Skin epidermis (tissue), 12 donors: ENCODE results near the gene GCNT2.
"Not testable (repeated sequence)": the region's sequence is repeated elsewhere in the genome, so short reads cannot be mapped to it uniquely, and the experiment has no call there.

Experiments used
- H3K27ac ChIP-seq, 21 experiments: fragments of 200-600 bp; sonication (generic) in 11 of 21; one replicate each; pipeline ENCODE4 v1.5.0; 2020; ENCODE audit warnings: mild to moderate bottlenecking in 3 of 21, inconsistent platforms in 2 of 21, moderate library complexity in 2 of 21
- H3K4me3 ChIP-seq, 7 experiments: fragments of 200-600 bp; sonication (generic) in 2 of 7; one replicate each; pipeline ENCODE4 v1.5.0; 2020; ENCODE audit warnings: inconsistent platforms in 2 of 7, mild to moderate bottlenecking in 2 of 7, moderate library complexity in 1 of 7

The GCNT2 gene

DNA sequence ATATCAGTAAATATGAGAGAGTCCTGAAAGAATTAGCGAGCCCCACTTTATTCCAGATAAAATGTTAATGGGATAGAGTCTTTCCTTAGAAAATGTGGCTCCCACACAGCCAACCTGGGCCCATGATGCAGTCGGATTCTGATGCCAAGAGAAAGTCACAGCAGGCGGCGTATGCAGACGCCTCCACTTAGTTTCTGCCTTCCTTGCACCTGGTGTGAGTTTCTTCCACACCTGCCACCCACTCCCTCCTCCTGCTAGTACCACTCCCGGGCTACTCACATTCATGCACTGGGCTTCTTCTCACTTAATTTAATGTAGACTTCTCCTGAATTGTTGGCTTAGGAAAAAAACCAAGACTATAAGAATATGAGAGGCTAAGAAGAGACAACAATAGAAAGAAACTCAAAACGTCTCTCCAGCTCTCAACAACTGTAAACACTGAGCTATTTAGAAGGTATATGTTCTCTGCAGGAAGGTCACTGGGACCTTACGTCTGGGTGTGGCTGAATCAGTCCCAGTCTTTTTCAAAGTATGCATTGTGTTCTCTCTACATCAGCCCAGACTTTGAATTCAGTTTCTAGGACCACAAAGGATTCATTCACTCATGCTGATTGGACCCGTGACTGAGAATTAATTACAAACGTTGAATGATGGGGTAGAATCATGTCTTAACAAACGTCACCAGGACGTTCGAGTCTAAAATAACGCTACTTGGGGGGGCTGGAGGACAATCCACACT lies 70.4 kb downstream of the GCNT2 start:
- peak overlapping the region in 1 of 21 experiments; percentile 14 for H3K27ac ChIP-seq
- no peak overlapping the region for H3K4me3 ChIP-seq

DNA sequence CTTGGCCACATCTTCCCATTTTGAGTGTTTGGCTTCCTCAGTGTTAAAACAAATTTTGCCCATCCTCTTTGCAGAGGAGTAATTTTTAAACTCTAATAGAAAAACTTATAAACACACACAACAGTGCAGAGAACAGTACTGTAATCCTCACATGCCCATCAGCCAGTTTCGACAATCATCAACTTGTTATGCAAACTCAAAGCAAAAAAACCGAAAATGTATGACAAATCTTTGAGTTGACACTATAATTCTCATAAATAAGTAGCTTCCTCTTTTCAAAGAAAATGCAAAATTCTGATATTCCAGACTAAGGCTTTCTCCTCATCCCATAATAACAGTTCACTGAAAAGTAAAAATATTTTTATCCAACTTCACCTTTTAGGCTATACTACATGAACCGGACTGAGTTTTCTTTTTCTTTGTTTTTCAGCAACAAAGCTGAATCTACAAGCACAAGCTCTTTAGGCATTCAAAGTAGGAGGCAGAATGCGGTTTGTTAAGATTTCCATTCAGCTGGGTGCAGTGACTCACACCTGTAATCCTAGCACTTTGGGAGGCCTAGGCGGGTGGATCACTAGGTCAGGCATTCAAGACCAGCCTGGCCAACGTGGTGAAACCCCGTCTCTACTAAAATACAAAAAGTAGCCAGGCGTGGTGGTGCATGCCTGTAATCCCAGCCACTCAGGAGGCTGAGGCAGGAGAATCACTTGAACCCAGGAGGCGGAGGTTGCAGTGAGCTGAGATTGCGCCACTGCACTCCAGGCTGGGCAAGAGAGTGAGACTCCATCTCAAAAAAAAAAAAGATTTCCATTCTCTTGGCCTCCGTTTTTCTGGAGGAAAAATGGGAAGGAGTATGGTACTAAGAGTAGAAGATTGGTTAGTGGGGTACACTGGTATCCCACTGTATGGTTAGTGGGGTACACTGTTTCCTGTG lies 74.8 kb downstream of the GCNT2 start:
- Histone ChIP-seq H3K27ac (peak overlapping the region in 1 of 21 experiments; percentile 10), H3K4me3 (no peak overlapping the region)

DNA sequence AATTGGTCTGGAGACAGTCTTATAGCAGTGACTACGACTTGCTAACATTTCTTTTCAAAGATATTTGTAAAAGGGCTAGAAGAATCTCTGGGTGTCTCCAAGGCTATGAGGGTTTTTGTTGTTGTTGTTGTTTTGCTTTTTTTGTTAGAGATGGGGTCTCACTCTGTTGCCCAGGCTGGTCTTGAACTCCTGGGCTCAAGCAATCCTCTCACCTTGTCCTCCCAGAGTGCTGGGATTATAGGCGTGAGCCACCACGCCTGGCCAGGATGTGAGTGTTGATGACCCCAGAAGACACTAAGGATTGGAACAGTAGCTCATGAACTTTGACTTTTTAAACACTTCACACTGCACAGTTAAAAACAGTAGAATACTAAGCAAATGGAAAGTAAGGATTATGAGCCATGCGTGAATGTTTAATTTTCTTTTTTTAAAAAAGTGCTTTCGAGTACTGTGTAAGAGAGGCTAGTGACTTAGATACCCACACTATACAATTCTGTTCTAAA lies 76.4 kb downstream of the GCNT2 start:
- H3K27ac ChIP-seq, result peak overlapping the region in 1 of 21 experiments; percentile 41
- H3K4me3 ChIP-seq, result no peak overlapping the region

DNA sequence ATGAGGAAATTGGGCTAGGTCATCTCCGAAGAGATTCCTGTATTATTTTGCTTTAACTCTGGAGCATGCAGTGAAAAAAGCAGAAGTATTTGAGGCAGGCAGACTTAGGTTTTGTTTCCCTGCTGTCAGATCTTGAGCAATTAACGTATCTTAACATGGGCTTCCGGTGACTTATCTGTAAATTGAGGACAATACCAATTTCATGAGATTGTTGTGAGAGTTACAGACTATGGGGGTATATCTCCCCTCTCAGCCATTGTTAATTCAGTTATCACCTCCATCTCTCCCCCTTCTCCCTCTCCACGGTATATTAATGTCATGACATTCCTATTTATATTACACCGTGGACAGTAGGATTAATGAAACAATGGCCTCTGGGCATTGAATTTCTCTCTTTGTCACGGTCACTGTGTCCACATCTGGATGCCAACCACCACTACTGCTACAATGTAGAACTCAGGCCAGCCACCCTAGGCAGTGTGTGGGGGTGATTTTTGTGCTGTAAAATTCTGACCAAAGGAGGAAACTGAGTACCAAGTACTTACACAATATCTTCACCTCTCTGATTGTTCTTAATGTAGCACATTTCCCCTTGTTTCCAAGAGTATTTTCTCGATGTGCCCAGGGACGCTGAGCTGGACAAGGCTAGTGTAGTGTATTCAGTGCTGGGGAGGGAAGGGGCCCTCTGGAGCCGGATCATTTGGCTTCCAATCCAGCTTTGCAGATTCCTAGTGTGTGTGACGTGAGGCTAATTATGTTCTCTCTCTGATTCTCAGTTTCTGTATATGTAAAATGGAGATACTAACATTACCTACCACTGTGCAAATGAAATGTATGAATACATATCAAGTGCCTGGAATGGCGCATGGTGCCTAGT lies 77.2 kb downstream of the GCNT2 start:
- H3K4me3 ChIP-seq, result no peak overlapping the region
- peak overlapping the region in 1 of 21 experiments; percentile 41 for H3K27ac ChIP-seq

DNA sequence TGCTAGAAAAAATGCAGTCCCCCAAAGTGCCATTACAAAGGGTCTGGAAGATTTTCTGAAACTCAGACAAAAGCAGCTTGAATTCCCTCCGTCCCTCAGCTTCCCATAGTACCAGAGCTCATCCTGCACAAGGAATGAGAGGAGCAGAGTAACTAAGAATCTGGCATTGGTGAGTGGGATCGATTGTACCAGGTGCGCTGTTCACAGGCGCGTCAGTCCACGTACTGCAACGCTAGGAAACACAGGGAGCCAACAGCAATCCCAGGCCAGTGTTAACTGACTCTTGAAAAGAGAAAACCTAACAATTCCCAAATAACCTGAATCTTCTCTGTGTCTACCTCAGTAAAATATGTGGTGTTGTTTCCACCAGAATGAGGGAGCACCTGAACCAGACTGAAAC lies 77.9 kb downstream of the GCNT2 start:
- no peak overlapping the region for H3K4me3 ChIP-seq
- no peak overlapping the region for H3K27ac ChIP-seq

DNA sequence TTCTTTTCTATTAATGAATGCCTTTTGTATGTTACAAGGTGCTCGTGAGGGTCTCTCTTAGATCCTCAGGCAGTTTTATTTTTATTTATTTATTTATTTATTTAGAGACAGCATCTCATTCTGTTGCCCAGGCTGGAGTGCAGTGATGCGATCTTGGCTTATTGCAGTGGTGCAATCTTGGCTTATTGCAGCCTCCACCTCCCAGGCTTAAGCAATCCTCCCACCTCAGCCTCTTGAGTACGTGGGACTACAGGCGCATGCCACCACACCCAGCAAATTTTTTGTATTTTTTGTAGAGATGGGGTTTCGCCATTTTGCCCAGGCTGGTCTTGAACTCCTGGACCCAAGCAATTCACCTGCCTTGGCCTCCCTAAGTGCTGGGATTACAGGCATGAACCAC lies 79.5 kb downstream of the GCNT2 start:
- H3K4me3 ChIP-seq, H3K27ac ChIP-seq: not testable (repeated sequence)

DNA sequence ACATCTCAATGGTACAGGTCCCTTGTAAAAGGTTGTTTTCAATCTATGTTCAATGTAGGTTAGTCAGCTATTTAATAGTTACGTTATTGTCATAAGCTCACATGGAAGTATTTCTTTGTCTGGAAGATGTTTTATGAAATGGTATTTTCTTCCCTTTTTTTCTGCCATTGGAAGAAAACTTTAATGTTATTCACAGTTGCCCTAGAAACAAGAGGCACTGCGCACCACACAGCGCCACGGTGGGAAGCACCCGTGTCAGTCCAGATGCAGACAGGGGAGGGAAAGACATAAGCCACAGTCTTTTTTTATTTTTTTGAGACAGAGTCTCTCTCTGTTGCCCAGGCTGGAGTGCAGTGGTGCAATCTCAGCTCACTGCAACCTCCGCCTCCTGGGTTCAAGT lies 82.1 kb downstream of the GCNT2 start:
- H3K27ac ChIP-seq, result no peak overlapping the region
- no peak overlapping the region for H3K4me3 ChIP-seq

DNA sequence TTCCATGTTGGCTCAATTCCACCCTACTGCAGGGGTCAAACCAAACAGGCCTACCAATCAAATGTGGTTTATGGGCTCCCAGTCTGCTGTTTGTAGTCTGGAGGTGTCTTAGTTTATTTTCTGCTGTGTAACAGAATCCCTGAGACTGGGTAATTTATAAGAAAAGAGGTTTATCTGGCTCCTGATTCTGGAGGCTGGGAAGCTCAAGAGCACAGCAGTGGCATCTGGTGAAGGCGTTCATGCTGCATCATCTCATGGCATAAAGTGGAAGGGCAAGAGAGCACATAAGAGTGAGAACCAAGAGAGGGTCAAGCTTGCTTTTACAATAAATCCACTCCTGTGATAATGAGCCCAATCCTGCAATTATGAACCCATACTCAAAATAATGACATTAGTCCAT lies 87.9 kb downstream of the GCNT2 start:
- H3K27ac ChIP-seq, result no peak overlapping the region
- no peak overlapping the region for H3K4me3 ChIP-seq

DNA sequence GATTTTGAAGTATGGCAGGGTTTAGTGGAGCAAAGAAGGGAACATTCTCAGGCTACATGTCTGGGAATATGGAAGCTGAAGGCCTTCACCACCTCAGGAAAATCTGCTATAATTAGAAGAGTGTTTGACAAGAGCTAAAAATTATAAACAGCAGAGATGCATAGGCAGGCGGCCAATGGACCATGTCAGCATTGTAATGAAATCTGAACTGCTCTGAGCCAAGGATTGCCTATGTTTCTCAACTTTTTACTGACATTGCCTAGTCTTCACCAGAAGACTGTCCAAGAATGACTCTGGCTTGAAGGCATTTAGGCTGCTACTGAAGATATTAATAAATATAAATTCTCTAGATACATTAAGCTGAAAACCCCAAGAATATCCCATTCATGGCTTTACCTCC lies 89.1 kb downstream of the GCNT2 start:
- Histone ChIP-seq H3K4me3 (no peak overlapping the region), H3K27ac (no peak overlapping the region)

DNA sequence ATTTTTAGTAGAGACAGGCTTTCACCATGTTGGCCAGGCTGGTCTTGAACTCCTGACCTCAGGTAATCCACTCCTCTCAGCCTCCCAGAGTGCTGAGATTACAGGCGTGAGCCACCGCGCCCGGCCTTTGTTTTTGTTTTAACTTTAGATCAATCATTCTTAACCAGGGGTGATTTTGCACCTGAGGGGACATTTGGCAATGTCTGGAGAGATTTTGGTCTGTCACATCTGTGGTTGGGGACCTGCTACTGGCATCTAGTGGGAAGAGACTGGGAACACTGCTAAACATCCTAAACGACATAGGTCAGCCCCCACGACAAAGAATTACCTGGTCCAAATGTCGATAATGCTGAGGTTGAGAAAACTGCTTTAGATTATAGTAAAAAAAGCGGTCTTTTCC lies 91.0 kb downstream of the GCNT2 start:
- Histone ChIP-seq H3K27ac (no peak overlapping the region), H3K4me3 (no peak overlapping the region)

DNA sequence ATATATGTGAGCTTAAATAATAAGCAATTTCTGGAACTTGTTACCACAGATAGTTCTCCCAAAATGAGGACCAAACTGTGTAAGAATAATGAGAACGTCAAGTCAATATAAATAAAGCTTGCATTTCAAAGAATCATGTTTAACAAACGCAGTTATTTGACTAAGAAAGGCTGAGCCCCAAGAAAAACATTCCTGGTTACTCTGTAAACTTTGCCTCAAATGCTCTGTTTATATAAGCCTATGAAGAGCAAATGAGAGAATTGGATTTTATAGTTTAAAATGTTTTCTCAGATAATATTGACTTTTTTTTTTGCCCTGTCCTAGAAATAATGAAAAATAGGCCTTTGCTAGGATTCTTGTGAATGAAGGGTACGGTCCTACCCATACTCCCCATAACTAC lies 91.9 kb downstream of the GCNT2 start:
- Histone ChIP-seq H3K4me3 (no peak overlapping the region), H3K27ac (no peak overlapping the region)

DNA sequence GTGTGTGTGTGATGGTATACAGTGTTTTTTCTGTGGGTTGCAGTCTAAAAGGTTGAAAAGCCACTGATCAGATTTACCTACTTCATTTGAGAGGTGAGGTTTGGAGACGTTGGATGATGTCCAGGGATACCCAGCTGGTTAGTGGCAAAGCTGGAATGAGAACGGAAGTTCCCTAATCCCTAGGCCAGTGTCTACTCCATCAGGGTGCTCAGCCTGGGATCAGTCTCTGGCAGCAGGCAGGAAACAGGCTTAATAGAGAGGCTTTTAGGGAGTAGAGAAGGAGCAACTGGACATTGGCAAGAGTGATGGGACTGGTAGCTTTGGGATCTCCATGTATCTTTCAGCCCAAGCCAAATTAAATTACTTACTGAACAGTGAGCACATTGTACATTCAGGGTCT lies 92.6 kb downstream of the GCNT2 start:
- Histone ChIP-seq H3K27ac (no peak overlapping the region), H3K4me3 (no peak overlapping the region)

DNA sequence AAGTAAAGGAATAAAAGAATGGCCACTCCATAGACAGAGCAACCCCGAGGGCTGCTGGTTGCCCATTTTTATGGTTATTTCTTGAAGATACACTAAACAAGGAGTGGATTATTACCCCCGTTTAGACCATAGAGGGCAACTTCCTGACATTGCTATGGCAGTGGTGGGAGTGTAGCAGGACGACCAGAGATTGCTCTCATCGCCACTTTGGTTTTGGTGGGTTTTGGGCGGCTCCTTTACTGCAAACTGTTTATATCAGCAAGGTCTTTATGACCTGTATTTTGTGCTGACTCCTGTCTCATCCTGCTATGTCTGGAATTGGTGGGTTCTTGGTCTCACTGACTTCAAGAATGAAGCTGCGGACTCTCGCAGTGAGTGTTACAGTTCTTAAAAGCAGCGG lies 94.5 kb downstream of the GCNT2 start:
- Histone ChIP-seq H3K27ac (no peak overlapping the region), H3K4me3 (no peak overlapping the region)

DNA sequence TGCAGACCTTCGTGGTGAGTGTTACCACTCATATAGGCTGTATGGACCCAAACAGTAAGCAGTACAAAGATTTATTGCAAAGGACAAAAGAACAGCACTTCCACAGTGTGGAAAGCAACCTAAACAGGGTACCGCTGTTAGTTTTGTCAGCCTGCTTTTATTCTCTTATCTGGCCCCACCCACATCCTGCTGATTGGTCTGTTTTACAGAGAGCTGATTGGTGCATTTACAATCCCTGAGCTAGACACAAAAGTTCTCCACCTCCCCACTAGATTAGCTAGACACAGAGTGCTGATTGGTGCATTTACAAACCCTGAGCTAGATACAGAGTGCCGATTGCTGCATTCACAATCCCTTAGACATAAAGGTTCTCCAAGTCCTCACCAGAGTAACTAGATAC lies 95.1 kb downstream of the GCNT2 start:
- not testable (repeated sequence) for H3K4me3 ChIP-seq, H3K27ac ChIP-seq

DNA sequence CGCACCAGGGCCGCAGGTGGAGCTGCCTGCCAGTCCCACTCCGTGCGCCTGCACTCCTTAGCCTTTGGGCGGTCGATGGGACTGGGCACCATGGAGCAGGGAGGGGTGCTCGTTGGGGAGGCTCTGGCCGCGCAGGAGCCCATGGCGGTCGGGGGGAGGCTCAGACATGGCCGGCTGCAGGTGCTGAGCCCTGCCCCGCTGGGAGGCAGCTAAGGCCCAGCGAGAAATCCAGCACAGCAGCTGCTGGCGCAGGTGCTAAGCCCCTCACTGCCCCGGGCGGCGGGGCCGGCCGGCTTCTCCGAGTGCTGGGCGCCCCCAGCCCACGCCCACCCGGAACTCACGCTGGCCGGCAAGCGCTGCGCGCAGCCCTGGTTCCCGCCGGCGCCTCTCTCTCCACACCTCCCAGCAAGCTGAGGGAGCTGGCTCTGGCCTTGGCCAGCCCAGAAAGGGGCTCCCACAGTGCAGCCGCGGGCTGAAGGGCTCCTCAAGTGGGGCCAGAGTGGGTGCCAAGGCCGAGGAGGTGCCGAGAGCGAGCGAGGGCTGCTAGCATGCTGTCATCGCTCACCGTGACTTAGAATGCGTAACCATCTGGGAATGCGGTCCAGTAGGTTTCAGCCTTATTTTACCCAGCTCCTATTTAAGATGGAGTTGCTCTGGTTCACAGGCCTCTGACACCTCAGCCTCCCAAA lies 96.0 kb downstream of the GCNT2 start:
- H3K4me3 ChIP-seq, result no peak overlapping the region
- H3K27ac ChIP-seq, result no peak overlapping the region

DNA sequence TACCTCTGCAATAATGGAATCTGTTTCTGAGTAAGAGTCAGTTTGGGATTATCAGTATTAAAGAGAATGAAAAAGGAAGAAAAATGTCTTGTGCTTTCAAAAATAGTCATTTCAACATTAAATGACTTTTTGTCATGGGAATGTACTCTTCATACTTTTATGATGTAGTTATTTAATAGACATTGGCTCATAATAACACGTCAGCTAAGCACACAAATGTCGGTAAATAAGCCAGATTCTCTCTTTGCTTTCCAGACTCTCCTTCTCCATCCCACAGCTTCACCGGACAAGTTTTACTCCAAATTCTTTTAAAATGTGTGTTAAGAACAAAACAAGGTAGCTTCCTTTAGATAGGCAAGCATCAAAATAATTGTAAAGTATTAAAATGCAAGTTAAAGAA lies 97.3 kb downstream of the GCNT2 start:
- Histone ChIP-seq H3K27ac (no peak overlapping the region), H3K4me3 (no peak overlapping the region)

DNA sequence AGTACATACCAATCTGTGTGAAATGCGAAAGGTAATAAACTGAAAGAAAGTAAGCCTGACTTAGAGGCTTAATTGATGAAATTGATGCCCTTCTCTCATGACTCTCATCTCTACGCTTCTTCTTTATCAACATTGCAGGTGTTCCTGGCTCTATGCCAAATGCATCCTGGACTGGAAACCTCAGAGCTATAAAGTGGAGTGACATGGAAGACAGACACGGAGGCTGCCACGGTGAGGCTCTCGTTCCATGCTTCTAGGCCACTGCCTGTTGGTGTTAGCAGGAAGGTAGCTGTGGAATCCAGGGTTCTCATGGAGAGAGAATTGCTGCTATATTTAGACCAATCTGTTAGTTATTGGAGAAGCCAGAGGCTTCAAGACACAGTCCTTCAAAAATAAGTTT lies 100.1 kb downstream of the GCNT2 start:
- H3K4me3 ChIP-seq, result no peak overlapping the region
- no peak overlapping the region for H3K27ac ChIP-seq

DNA sequence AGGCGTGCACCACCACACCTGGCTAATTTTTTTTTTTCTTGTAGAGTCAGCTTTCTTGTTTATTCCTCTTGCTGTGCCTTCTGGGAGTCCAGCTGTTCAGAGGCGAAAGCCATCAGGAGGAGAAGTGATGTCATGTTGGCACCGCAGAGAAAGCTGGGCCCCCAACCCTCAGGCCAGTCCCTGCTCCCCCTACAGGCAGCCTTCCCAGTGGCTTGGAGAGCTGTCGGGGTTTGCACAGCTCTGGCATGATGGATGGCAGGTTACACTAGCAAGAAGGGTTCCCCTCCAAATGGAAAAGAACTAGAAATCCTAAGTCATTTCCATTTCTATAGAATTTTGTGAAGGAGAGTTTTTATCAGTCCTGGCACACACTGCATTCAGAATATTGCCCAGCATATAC lies 100.7 kb downstream of the GCNT2 start:
- Histone ChIP-seq H3K27ac (no peak overlapping the region), H3K4me3 (no peak overlapping the region)

DNA sequence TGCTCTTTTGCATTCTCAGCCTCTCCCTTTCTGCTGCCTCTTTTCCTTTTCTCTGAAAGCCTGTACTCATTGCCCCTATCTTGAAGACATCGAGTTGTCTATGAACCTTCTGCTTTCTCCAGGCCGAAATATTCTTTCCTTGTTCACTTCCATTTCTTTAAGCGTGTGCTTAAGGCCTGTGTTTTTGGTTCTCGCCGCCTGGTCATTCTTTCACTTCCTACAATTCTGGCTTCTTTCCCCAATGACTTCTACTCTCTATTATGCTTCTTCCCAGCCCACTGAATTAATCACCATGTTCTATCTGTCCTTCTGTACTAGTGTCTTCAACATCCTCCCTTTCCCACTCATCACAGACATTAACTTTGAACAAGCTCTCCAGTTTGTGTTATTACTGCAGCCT lies 103.7 kb downstream of the GCNT2 start:
- no peak overlapping the region for H3K27ac ChIP-seq
- H3K4me3 ChIP-seq, result no peak overlapping the region
